H9 (cell line): ENCODE results near the gene TH. TPM values are rescaled to one million over a fixed set of nuclear protein-coding genes. Genes with fewer than 3 reads are reported as not detected.

Source experiments
- DNase-seq: peaks from one replicate; pipeline ENCODE4 v3.0.0-alpha.2; 2017
- H2AFZ ChIP-seq: one replicate; pipeline ENCODE4 v1.6.1; 2013; ENCODE audit warnings: mild to moderate bottlenecking, low read length, control low read depth, moderate library complexity
- H2AK5ac ChIP-seq: 2 replicates; pipeline ENCODE4 v1.6.1; 2013; ENCODE audit warnings: low read length, control low read depth, mixed read lengths; ENCODE audit not compliant: insufficient read length
- H2BK120ac ChIP-seq: one replicate; pipeline ENCODE4 v1.6.1; 2013; ENCODE audit warnings: low read depth, mild to moderate bottlenecking, low read length, control low read depth, inconsistent platforms; ENCODE audit not compliant: poor library complexity, severe bottlenecking
- H2BK12ac ChIP-seq: 2 replicates; pipeline ENCODE4 v1.6.1; 2013; ENCODE audit warnings: low read length, control low read depth, mixed read lengths, low read depth; ENCODE audit not compliant: insufficient read length
- H2BK15ac ChIP-seq: 2 replicates; pipeline ENCODE4 v1.6.1; 2013; ENCODE audit warnings: low read depth, low read length, control low read depth
- H2BK20ac ChIP-seq: one replicate; pipeline ENCODE4 v1.6.1; 2013; ENCODE audit warnings: low read depth, mild to moderate bottlenecking, low read length, control low read depth, inconsistent platforms; ENCODE audit not compliant: poor library complexity, severe bottlenecking
- H2BK5ac ChIP-seq: 2 replicates; pipeline ENCODE4 v1.6.1; 2013; ENCODE audit warnings: low read length, control low read depth, mixed read lengths; ENCODE audit not compliant: insufficient read length
- H3K14ac ChIP-seq: 2 replicates; pipeline ENCODE4 v1.6.1; 2013; ENCODE audit warnings: low read length, control low read depth; ENCODE audit not compliant: insufficient read depth
- H3K18ac ChIP-seq: 2 replicates; pipeline ENCODE4 v1.6.1; 2013; ENCODE audit warnings: low read depth, mild to moderate bottlenecking, mixed read lengths, low read length, control low read depth; ENCODE audit not compliant: insufficient read length
- H3K23ac ChIP-seq: 2 replicates; pipeline ENCODE4 v1.6.1; 2013; ENCODE audit warnings: low read length, control low read depth, mixed read lengths, low read depth; ENCODE audit not compliant: insufficient read length
- H3K23me2 ChIP-seq: 2 replicates; pipeline ENCODE4 v1.6.1; 2013; ENCODE audit warnings: low read depth, mild to moderate bottlenecking, mixed read lengths, low read length, control low read depth; ENCODE audit not compliant: insufficient read length, poor library complexity, severe bottlenecking
- H3K27ac ChIP-seq: 2 replicates; pipeline ENCODE4 v1.5.1; 2013; ENCODE audit warnings: low read length, control low read depth, mixed read lengths, low read depth; ENCODE audit not compliant: insufficient read length
- H3K27me3 ChIP-seq: 2 replicates; pipeline ENCODE4 v1.6.1; 2013; ENCODE audit warnings: low read length, control low read depth, inconsistent platforms; ENCODE audit not compliant: insufficient read depth
- H3K4ac ChIP-seq: 2 replicates; pipeline ENCODE4 v1.6.1; 2013; ENCODE audit warnings: low read depth, mild to moderate bottlenecking, control low read depth, inconsistent platforms, low read length, moderate library complexity
- H3K4me1 ChIP-seq: 2 replicates; pipeline ENCODE4 v1.6.1; 2013; ENCODE audit warnings: low read length, control low read depth, inconsistent platforms; ENCODE audit not compliant: insufficient read depth
- H3K4me2 ChIP-seq: 2 replicates; pipeline ENCODE4 v1.6.1; 2013; ENCODE audit warnings: low read length, control low read depth, mixed read lengths; ENCODE audit not compliant: insufficient read length, insufficient read depth
- H3K56ac ChIP-seq: 2 replicates; pipeline ENCODE4 v1.6.1; 2013; ENCODE audit warnings: low read depth, mild to moderate bottlenecking, mixed read lengths, low read length, control low read depth; ENCODE audit not compliant: insufficient read length
- H3K79me1 ChIP-seq: 2 replicates; pipeline ENCODE4 v1.6.1; 2013; ENCODE audit warnings: low read depth, mild to moderate bottlenecking, moderate library complexity, low read length, control low read depth, inconsistent platforms; ENCODE audit not compliant: insufficient read depth, poor library complexity, severe bottlenecking
- H3K79me2 ChIP-seq: 2 replicates; pipeline ENCODE4 v1.6.1; 2013; ENCODE audit warnings: low read length, control low read depth, inconsistent platforms; ENCODE audit not compliant: insufficient read depth
- H3K9ac ChIP-seq: 2 replicates; pipeline ENCODE4 v1.6.1; 2013; ENCODE audit warnings: low read length, control low read depth, mixed read lengths; ENCODE audit not compliant: insufficient read length; ENCODE audit errors: extremely low read depth
- H3K9me3 ChIP-seq: one replicate; pipeline ENCODE4 v1.6.1; 2013; ENCODE audit warnings: low read depth, low read length, inconsistent platforms; ENCODE audit not compliant: control insufficient read depth
- H3T11ph ChIP-seq: one replicate; pipeline ENCODE4 v1.6.1; 2013; ENCODE audit warnings: mild to moderate bottlenecking, low read length, control low read depth, inconsistent platforms
- H4K20me1 ChIP-seq: one replicate; pipeline ENCODE4 v1.6.1; 2013; ENCODE audit not compliant: control insufficient read depth, insufficient read length, insufficient read depth
- H4K5ac ChIP-seq: 2 replicates; pipeline ENCODE4 v1.6.1; 2013; ENCODE audit warnings: low read depth, mild to moderate bottlenecking, mixed read lengths, low read length, control low read depth; ENCODE audit not compliant: insufficient read length
- H4K8ac ChIP-seq: replicated peaks from 2 replicates; pipeline ENCODE4 v1.6.1; 2013; ENCODE audit warnings: low read length, control low read depth, mixed read lengths, low read depth; ENCODE audit not compliant: insufficient read length
- H4K91ac ChIP-seq: 2 replicates; pipeline ENCODE4 v1.6.1; 2013; ENCODE audit warnings: low read depth, mild to moderate bottlenecking, moderate library complexity, mixed read lengths, low read length, control low read depth; ENCODE audit not compliant: insufficient read length
- H3K27ac Mint-ChIP-seq, 3 experiments: 2 replicates in 2 of 3; 3 replicates in 1 of 3; pipeline ENCODE4 v1.8.0; 2020 to 2021; ENCODE audit warnings: mixed read lengths in 3 of 3, mild to moderate bottlenecking in 1 of 3, moderate library complexity in 1 of 3
- H3K27me3 Mint-ChIP-seq: 2 replicates; pipeline ENCODE4 v1.8.0; 2021; ENCODE audit warnings: low read depth, mild to moderate bottlenecking, moderate library complexity, mixed read lengths
- H3K36me3 Mint-ChIP-seq, 3 experiments: 2 replicates in 2 of 3; 3 replicates in 1 of 3; pipeline ENCODE4 v1.8.0; 2020 to 2021; ENCODE audit warnings: low read depth in 3 of 3, mixed read lengths in 3 of 3; ENCODE audit not compliant: insufficient read depth in 1 of 3
- H3K4me1 Mint-ChIP-seq, 2 experiments: 2 replicates each; pipeline ENCODE4 v1.8.0; 2020; ENCODE audit warnings: mixed read lengths in 2 of 2
- H3K4me3 Mint-ChIP-seq, 2 experiments: 2 replicates in 1 of 2; 3 replicates in 1 of 2; pipeline ENCODE4 v1.8.0; 2020 to 2021; ENCODE audit warnings: mild to moderate bottlenecking in 2 of 2, mixed read lengths in 2 of 2, moderate library complexity in 1 of 2
- H3K9me3 Mint-ChIP-seq, 2 experiments: 2 replicates in 1 of 2; 3 replicates in 1 of 2; pipeline ENCODE4 v1.8.0; 2020; ENCODE audit warnings: mild to moderate bottlenecking in 2 of 2, mixed read lengths in 2 of 2, moderate library complexity in 1 of 2
- CTCF ChIP-seq: fragments of 200-600 bp; sonication (generic); conservative IDR thresholded peaks from 3 replicates; pipeline ENCODE4 v1.8.0; 2021; ENCODE audit warnings: antibody characterized with exemption, mild to moderate bottlenecking
- whole genome bisulfite sequencing: extraction: QIAGEN DNeasy Blood & Tissue Kit; methylation state at CpG from one replicate; pipeline ENCODE4 v1.1.7; 2013; ENCODE audit warnings: missing lambda C conversion rate, low lambda C conversion rate, mixed read lengths; ENCODE audit not compliant: insufficient read length; ENCODE audit errors: extremely low coverage; 5-methylcytosine and 5-hydroxymethylcytosine counted together
- total RNA-seq: library from RNA; stranded (reverse); gene quantifications from 2 replicates; pipeline ENCODE4 v1.2.1, GENCODE V29; 2021

Gene TH
- total RNA-seq, 1 experiment from 2014 or later: not detected

- Histone ChIP-seq H3K18ac (no peak overlapping the region), H2BK5ac (no peak overlapping the region), H3K9ac (no peak overlapping the region), H2BK12ac (no peak overlapping the region), H4K8ac (no peak overlapping the region), H3K79me2 (no peaks in the 10 kb centered on the region), H4K20me1 (no peaks in the 10 kb centered on the region), H4K91ac (no peak overlapping the region), H2BK20ac (no peak overlapping the region), H3K56ac (no peak overlapping the region), H3K27me3 (no peaks in the 10 kb centered on the region), H3K9me3 (no peaks in the 10 kb centered on the region), H2BK15ac (no peak overlapping the region), H4K5ac (no peak overlapping the region), H3T11ph (no peak overlapping the region), H2AFZ (no peak overlapping the region), H3K14ac (no peak overlapping the region), H2AK5ac (no peak overlapping the region), H3K4me2 (no peak overlapping the region), H3K4me1 (no peaks in the 10 kb centered on the region), H3K23me2 (peaks cover 3% of the 10 kb centered on the region), H3K27ac (no peak overlapping the region), H3K23ac (no peak overlapping the region), H2BK120ac (no peak overlapping the region), H3K79me1 (no peaks in the 10 kb centered on the region), H3K4ac (no peak overlapping the region)
- no peaks in the 10 kb centered on the region for H3K9me3 Mint-ChIP-seq
- no peak overlapping the region for H3K27ac Mint-ChIP-seq
- no peaks in the 10 kb centered on the region for H3K36me3 Mint-ChIP-seq
- no peak overlapping the region for H3K4me3 Mint-ChIP-seq
- no peak for DNase-seq
- TF ChIP-seq CTCF: no peak
- H3K27me3 Mint-ChIP-seq: peaks cover 18% of the 10 kb centered on the region
- peaks cover 0 to 5% of the 10 kb centered on the region in 2 experiments; a peak in 1 of 4 replicates for H3K4me1 Mint-ChIP-seq
- WGBS: no CpG with 5 or more reads among the region's 33 CpGs
Observed at GRCh38 chr11:2168286-2169004, 3.2 kb downstream of the TH start.
